HG03432 (cell line): Measurements from ENCODE around the gene OR4D2.
"Not testable (repeated sequence)": the region's sequence is repeated elsewhere in the genome, so short reads cannot be mapped to it uniquely, and the experiment has no call there.

Source experiments
- ATAC-seq: cut with Tn5 transposase; IDR thresholded peaks from one replicate; pipeline ENCODE4 v1.9.1; 2021; ENCODE audit warnings: mild to moderate bottlenecking, moderate library complexity; ENCODE audit not compliant: unreplicated experiment

OR4D2 gene

DNA sequence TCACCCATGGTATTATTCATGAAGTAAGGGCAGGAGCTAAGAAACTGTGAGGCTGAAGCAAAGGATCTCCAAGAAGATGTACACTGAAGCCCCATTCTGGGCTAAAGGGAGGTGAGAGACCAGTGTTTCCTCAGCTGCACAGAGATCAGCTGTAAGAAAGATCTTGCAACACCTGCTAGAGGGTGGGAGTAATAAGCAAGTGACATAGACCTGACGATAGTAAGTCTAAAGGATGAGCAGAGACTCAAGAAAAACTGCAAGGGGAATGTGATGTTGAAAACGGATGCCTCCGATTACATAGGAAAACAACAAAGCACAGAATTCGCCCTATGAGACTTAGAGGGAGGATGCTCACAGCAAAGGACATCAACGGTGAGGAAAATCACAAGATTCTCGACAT, at the start of gene OR4D2:
Gene OR4D2 (plus strand): TSS at position 301 of the 400 bp plus-strand sequence. CDS start 2,674 bp downstream, outside the sequence.
- ATAC-seq: no peak

DNA sequence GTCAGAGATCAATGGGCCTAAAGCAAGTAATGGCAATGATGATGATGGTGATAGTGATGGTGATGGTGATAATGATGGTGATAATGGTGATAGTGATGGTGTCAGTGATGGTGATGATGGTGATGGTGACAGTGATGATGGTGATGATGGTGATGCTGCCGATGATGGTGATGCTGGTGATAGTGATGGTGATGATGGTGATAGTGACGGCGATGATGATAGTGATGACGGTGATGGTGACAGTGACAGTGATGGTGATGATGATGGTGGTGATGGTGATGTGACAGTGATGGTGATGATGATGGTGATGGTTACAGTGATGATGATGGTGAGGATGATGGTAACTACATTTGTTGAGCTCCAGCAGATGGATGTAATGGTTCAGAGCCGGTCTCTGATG, 49.4 kb upstream of the OR4D2 start:
- ATAC-seq: no peak

DNA sequence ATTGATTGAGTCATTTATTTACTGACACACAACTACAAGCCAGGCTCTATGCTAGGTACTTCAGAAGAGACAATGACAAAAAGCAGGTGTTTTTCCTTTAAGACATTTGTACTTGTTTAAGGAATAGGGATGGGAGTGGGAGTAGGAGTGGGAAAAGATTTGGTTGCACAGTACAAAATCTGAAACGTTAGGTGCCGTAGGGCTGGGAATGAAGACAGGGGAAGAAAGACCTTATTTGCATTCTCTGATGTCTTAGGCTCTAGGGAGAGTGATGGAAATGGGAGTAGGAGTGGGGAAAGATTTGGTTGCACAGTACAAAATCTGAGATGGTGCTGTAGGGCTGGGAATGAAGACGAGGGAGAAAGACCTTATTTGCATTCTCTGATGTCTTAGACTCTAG, 47.3 kb upstream of the OR4D2 start:
- no peak for ATAC-seq

- ATAC-seq: no peak
These were observed 46.5 kb upstream of the OR4D2 start for GRCh38 chr17:58120195-58120822.

DNA sequence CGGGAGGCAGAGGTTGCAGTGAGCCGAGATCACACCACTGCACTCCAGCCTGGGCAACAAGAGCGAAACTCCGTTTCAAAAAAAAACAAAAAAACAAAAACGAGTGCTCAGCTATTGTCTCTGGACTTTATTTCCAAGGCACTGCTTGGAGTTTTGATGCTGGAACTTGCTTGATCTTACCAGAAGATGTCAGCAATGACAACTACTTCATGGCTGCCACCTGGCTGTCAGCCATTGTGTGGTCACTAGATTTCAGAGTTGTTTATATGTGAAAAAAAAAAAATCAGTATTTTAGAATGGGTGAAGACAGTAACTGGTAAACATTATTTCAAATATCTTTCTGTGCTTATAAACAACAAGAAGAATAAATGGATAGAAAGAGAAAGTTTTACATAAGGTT, 44.9 kb upstream of the OR4D2 start:
- no peak for ATAC-seq

GRCh38 chr17:58127846-58128245, 38.9 kb upstream of the OR4D2 start:
- no peak for ATAC-seq

DNA sequence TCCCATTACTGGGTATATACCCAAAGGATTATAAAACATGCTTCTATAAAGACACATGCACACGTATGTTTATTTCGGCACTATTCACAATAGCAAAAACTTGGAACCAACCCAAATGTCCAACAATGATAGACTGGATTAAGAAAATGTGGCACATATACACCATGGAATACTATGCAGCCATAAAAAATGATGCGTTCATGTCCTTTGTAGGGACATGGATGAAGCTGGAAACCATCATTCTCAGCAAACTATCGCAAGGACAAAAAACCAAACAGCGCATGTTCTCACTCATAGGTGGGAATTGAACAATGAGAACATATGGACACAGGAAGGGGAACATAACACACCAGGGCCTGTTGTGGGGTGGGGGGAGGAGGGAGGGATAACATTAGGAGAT, 34.1 kb upstream of the OR4D2 start:
- ATAC-seq: not testable (repeated sequence)

DNA sequence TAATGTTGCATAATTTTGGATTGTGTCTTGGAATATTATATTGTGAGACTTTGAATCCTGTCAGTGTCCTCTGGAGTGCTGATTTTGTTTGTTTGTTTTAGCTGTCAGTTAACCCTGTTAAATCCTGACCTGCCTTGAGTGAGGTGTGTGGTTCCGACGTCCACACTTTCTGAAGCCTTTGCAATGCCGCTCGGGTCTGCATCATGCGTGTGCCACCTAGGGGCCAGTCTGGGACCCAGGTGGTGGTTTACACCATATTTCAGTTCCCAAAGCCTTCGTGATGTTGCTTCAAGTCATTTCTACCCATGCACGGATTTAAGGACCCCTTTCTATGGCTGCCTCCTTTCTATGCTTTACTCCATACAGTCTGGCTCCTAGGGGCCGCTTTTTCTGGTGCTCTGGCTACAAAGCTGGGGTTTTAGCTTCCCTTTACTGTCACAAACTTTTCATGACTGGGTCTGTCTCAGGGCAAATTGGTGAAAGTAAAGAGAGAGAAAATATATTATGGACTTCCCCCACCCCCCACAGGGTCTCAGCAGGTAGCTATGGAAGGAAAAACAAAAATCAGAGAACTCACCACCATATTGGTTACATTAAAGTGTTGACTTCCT, 30.0 kb upstream of the OR4D2 start:
- no peak for ATAC-seq

GRCh38 chr17:58141505-58141904, 25.3 kb upstream of the OR4D2 start:
- no peak for ATAC-seq

- not testable (repeated sequence) for ATAC-seq
These were observed 23.4 kb upstream of the OR4D2 start for GRCh38 chr17:58143335-58143734.

- no peak for ATAC-seq
These were observed 22.0 kb upstream of the OR4D2 start for GRCh38 chr17:58144801-58145200.

- ATAC-seq: no peak
These were observed 18.8 kb upstream of the OR4D2 start, which contains the start of gene OR4D1 for GRCh38 chr17:58147930-58148434. TSS of gene OR4D1 (plus strand) at chr17:58148384. CDS start at chr17:58155154, 6,770 bp downstream.

- ATAC-seq: no peak
These were observed 18.2 kb upstream of the OR4D2 start for GRCh38 chr17:58148609-58149008.

- ATAC-seq: no peak
These were observed 16.4 kb upstream of the OR4D2 start for GRCh38 chr17:58150394-58150793.

DNA sequence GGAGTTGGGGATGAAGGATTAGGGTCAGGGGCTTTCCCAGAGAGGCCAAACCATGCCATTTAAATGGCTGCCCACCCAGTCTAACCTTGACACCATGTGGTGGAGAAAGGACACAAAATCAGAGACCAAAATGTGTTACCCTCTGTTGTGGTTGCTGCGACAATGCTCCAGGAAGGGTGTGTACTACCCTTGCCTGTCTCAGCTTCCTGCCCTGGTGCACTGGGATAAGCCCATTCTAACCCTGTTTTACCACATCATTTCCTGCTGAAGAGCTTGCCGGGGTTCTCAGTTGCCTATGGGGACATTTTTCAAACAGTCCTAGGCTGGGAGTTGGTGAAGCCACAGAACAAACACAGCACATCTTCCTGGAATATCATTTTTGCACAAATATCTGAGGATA, 13.7 kb upstream of the OR4D2 start:
- ATAC-seq: no peak

DNA sequence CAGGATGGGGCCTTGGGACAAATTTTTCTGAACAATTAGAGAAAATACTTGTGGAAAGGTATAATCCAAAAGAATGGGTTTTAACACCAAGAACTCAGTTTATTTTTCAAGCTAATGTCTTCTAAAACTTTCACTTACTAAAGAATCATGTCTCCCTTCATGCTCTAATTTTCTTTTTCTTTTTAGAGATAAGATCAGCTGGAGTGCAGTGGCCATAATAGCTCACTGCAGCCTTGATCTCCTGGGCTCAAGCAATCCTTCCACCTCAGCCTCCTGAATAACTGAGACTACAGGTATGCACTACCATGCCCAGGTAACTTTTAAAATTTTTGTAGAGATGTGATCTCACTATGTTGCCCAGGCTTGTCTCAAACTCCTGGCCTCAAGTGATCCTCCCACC, 13.1 kb upstream of the OR4D2 start:
- ATAC-seq: no peak

DNA sequence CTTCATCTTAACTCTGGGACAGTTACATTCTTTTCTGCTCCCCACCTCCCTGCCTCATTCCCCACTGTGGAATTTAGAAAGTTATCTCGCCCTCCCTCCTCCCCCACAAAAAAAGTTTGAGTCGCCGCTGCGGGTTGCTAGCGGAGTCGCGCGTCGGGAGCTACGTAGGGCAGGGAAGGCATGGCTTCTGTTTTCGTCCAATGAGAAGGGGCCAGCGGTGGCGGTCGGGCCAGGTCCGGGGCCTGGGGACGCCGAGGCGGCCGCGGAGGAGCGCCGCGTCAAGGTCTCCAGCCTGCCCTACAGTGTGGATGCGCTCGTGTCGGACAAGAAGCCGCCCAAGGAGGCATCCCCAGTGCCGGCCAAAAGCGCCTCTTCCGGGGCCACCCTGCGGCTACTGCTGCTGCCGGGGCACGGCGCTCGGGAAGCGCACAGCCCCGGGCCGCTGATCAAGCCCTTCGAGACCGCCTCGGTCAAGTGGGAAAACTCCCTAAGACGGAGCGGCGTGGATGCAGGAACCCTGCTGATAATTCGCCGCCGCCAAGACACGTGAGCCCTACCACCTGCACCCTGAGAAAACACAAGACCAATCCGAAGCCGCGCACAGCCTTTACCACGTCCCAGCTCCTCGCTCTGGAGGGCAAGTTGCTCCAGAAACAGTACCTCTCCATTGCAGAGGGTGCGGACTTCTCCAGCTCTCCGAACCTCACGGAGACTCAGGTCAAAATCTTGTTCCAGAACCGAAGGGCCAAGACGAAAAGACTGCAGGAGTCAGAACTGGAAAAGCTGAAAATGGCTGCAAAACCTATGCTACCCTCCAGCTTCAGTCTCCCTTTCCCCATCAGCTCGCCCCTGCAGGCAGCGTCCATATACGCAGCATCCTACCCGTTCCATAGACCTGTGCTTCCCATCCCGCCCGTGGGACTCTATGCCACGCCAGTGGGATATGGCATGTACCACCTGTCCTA, 9.7 kb upstream of the OR4D2 start:
- ATAC-seq: no peak

DNA sequence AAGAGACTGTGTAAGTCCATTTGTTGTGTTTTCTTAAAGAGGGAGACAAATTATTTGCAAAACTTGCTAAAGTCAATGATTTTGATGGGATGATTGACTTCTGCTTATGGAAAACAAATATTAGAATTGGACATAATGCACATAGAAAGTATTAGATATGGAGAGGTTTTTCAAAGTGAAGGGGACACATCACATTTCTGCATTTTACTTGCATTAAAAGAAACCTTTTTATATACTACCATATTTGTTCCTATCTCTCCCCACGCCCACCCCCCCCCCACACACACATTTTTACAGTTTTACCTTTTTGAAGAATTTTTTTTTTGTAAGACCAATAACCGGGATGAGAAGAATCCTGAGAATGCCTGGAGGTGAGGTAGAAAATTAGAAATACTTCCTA, 8.6 kb upstream of the OR4D2 start:
- no peak for ATAC-seq

DNA sequence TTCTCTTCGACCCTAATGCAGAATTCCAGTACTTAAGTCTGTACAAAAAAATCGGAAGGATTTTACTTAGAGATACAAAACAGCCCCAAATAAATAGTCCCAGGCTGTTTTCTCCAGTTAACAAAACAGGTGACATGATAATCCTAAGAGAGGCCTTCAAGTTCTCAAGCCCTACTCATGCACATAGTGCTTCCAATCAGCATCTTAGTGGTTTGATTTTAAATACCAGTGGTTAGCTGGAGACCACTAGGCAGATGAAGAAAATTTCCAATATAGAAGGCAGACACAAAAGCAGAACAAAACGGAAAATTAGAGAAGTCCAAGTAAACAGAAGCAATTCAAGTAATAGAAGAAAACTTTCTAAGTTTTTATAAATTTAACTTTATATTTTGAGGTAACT, 5.2 kb upstream of the OR4D2 start:
- ATAC-seq: no peak

GRCh38 chr17:58165981-58166380, 801 bp upstream of the OR4D2 start:
- ATAC-seq: no peak

DNA sequence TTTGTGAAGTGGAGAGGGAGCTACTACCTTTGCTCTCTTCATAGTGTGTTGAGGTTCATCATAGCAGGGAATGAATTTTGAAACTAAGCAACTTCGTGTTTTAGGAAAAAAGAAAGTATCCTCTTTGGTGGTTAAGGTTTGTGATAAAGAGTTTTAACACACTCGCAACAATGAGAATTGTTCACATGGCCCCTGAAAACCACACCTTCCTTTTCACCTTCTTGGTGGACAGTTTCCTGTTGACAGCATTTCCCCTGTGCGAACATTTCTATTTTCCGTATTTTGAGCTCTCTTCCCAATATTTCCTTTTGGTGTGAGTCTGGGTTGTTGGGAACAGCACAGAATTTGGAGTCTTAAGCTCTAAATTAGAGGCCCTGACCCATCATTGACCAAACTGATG, 3.8 kb downstream of the OR4D2 start:
- no peak for ATAC-seq
